Mesodermal cell (in vitro differentiated cells): Measurements from ENCODE around the gene DLG2.

Experiments
- H3K27ac ChIP-seq: 2 replicates; pipeline ENCODE4 v1.7.0; 2013; ENCODE audit warnings: mild to moderate bottlenecking, low read depth, low read length, moderate library complexity; ENCODE audit not compliant: severe bottlenecking
- H3K36me3 ChIP-seq: 2 replicates; pipeline ENCODE4 v1.7.1; 2013; ENCODE audit warnings: mild to moderate bottlenecking, low read length, moderate library complexity; ENCODE audit not compliant: control insufficient read depth, insufficient read depth
- H3K4me1 ChIP-seq: one replicate; pipeline ENCODE4 v1.7.1; 2013; ENCODE audit warnings: mild to moderate bottlenecking, low read length; ENCODE audit not compliant: insufficient read depth, control insufficient read depth, poor library complexity, severe bottlenecking
- H3K4me3 ChIP-seq: 2 replicates; pipeline ENCODE4 v1.7.0; 2013; ENCODE audit warnings: low read length, control low read depth, mild to moderate bottlenecking; ENCODE audit not compliant: insufficient read depth, poor library complexity, severe bottlenecking; ENCODE audit errors: extremely low read depth
- H3K9me3 ChIP-seq: 2 replicates; pipeline ENCODE4 v1.7.1; 2013; ENCODE audit warnings: mild to moderate bottlenecking, low read length, moderate library complexity; ENCODE audit not compliant: control insufficient read depth
- WGBS, 2 experiments: methylation state at CpG; one replicate each; pipeline ENCODE4 v1.1.5; 2013; ENCODE audit warnings: missing lambda C conversion rate in 2 of 2; ENCODE audit not compliant: insufficient coverage in 2 of 2; 5-methylcytosine and 5-hydroxymethylcytosine counted together

Gene DLG2

DNA sequence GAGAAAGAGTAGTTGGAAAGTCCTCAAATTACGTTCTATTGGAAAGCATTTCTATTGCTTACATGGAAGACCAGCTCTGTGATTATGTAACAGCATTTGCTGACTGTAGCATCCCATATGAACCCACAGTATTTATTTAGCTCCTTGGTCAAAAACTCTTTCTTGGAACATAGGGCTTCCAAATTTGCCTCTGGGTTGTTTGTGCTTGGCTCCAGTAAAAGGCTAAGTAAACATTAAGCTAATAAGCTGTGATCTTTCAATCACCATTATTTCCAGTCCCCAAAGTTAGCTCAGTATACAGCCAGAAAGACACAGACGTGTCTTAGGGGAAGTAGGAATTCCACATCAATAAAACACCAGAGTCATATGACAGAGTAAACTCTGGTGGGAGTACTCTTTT, 668.8 kb downstream of the DLG2 start:
- Histone ChIP-seq H3K9me3 (no peaks in the 10 kb centered on the region), H3K4me1 (no peaks in the 10 kb centered on the region), H3K4me3 (no peak overlapping the region), H3K27ac (no peak overlapping the region), H3K36me3 (no peaks in the 10 kb centered on the region)
- no CpG with 5 or more reads among the region's 2 CpGs for WGBS, 2 experiments

DNA sequence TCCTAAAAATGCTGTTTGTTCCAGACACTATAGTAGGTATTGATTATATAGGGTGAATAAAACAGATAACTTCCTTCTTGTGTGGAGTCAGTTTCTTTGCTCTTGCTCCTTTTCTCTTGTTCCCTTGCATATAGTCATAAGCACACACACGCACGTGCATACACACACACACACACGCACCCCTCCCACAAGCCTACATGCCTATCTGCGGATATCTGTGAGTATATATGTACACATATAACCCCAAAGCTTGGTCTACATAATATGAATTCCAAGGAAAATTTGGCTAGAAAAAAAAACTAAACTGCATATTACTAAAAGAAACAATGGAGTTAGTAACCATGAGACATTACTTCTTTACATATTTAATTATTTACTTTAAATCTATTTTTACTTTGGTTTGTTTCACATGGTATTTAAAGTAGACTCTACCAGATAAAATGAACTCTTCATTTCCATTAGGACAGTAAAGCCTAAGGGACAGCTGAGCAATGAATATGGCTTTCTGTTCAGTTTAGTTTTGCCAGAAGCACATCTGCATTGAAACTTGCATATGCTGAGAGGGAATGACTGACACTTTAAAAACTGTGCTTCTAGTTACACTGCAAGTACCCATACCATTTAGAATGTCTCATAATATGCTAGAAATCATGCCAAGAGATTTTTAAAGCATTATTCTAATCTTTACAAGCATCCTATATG, 676.4 kb downstream of the DLG2 start:
- no peaks in the 10 kb centered on the region for H3K9me3 ChIP-seq
- H3K4me1 ChIP-seq = no peaks in the 10 kb centered on the region
- H3K36me3 ChIP-seq = no peaks in the 10 kb centered on the region
- H3K4me3 ChIP-seq = no peak overlapping the region
- H3K27ac ChIP-seq = no peak overlapping the region
- WGBS, 2 experiments = no CpG with 5 or more reads among the region's 4 CpGs

DNA sequence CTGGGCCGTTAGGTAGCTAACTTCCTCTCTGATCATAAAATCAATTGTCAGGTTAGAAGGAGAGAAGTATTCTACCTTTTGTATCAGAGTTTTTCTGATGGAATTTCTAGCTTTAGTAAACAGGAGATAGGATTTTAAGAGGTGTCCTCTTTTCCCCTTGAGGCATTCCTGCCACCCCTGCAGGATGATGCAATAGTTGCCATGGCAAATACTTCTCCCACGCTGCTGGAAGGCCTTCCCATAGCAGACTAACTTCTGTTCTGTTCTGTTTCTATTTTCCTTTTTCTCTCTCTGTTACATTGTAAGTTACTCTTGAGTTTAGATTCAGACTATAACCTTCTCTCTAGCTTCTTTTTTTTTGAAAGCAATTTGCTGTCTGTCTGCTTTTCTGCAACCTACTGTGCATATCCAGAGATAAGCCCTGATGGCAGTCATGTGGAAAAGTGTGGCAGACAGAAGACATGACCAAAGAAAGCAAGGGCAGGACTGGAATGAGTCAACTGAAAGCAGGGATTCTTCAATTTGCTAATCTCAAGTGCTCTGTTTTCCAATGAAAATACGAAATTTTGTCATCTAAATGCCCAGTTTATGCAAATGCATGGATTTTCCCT, 679.1 kb downstream of the DLG2 start:
- Histone ChIP-seq H3K36me3 (no peaks in the 10 kb centered on the region), H3K4me1 (no peaks in the 10 kb centered on the region), H3K27ac (peak overlapping the region; percentile 85), H3K4me3 (no peak overlapping the region), H3K9me3 (no peaks in the 10 kb centered on the region)
- WGBS, 2 experiments = 82 to 83% methylated on average over 1 to 3 of the region's 3 CpGs

DNA sequence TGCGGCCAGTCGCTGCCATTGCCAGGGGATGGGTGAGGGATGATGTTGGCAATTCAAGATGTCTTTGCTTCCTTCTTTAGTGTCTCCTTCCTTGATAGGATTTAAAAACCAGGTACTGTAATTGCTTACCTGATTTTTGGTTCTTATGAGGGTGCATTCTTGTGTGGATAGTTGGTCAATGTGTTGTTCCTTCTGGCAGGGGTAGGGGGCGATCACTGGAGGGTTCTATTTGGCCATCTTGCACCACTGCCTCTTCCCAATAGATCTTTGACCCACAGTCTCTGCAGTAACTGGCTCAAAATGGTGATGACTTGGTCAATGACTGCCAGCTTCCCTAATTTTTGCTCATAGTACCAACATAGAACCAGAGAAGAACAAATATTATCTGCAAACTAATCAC, 680.1 kb downstream of the DLG2 start:
- Histone ChIP-seq H3K27ac (no peak overlapping the region), H3K36me3 (no peaks in the 10 kb centered on the region), H3K4me1 (no peaks in the 10 kb centered on the region), H3K9me3 (no peaks in the 10 kb centered on the region), H3K4me3 (no peak overlapping the region)
- WGBS, 2 experiments = 83 to 100% methylated on average over 1 to 2 of the region's 3 CpGs

DNA sequence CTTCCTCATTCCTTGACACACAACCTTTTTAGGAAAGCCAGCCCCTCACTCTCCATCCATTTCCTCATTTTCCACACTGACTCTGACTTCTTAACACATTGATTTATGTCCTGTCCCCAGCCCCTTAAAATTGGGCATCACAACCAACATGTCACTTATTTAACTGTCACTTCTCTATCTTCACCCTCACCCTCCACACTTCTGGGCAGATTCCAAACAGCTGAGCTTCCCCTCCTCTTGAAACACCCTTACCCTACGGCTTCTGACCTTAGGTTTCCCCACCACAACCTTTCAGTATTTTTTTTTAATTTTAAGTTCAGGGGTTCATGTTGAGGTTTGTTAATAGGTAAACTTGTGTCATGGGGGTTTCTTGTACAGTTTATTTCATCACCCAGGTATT, 696.3 kb downstream of the DLG2 start:
- Histone ChIP-seq H3K36me3 (no peaks in the 10 kb centered on the region), H3K4me3 (no peak overlapping the region), H3K27ac (no peak overlapping the region), H3K9me3 (no peaks in the 10 kb centered on the region), H3K4me1 (no peaks in the 10 kb centered on the region)
- WGBS, 2 experiments = no CpG with 5 or more reads among the region's 1 CpG

DNA sequence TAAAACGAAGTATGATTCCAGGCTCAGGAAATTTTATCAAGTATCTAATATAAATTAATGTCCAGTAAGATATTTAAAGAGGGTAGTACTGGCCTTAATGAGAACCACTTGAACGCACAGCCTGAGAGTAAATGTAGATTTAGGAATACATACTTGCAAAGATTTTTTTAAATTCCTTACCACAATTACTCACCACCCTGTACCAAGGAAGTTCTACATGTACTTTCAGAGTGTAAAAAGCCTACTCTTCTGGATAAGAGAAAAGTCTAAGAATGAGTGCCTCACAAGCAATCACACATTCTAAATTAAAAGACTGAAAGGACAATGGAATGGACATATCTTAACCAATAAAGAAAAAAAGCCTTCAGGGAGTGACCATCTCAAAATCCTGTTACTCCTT, 697.4 kb downstream of the DLG2 start:
- no peak overlapping the region for H3K27ac ChIP-seq
- no peaks in the 10 kb centered on the region for H3K36me3 ChIP-seq
- H3K4me3 ChIP-seq = no peak overlapping the region
- H3K9me3 ChIP-seq = no peaks in the 10 kb centered on the region
- no CpG with 5 or more reads among the region's 2 CpGs for WGBS, 2 experiments
- H3K4me1 ChIP-seq = no peaks in the 10 kb centered on the region

DNA sequence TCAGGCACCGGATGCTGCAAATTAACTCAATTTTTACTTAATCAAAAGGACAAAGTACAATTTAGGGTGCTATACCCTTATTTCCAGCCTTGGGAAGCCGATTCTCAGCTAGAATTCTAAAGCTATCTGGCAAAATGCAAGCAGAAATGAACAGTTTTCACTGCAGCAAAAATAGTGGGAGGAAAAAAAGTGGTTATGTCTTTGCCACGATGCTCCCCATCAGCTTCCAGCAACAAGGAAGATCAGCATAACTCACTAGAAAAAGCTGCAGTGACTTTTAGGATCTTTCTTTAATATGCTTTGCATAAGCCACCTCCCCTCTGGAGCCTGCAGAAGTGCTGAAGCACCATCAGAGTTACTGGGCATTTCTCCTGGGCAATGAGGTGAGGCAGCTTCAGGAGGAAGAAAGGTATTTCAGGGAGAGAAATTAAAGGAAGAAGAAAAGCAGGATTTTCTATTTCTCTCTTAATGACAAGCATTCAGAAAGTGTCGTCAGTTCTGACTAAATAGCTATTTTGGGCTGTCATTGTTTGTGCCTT, 702.9 kb downstream of the DLG2 start:
- Histone ChIP-seq H3K4me1 (peaks cover 4% of the 10 kb centered on the region), H3K4me3 (no peak overlapping the region), H3K9me3 (no peaks in the 10 kb centered on the region), H3K36me3 (no peaks in the 10 kb centered on the region), H3K27ac (no peak overlapping the region)
- 83 to 86% methylated on average over 2 to 3 of the region's 4 CpGs for WGBS, 2 experiments

DNA sequence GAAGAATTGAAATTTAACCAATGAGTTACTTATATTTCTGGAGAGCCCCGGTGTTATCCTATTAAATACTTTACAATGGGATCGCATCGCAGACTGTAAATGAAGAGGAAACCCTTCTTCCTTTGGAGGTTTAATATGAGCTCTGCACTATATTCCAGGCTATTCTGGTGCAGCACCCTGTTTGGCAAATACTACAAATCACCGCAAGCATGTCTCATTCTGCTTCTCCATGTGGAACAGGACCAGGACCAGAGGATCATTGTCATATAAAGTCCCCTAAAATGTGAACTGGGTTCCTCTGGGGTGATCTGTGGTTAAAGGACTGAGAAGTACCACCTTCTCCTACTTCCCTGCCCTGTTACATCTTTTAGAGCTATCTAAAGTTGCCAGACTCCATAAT, 703.7 kb downstream of the DLG2 start:
- Histone ChIP-seq H3K9me3 (no peaks in the 10 kb centered on the region), H3K4me1 (peaks cover 4% of the 10 kb centered on the region), H3K27ac (no peak overlapping the region), H3K36me3 (no peaks in the 10 kb centered on the region), H3K4me3 (no peak overlapping the region)
- 88 to 100% methylated on average over 1 to 3 of the region's 4 CpGs for WGBS, 2 experiments

DNA sequence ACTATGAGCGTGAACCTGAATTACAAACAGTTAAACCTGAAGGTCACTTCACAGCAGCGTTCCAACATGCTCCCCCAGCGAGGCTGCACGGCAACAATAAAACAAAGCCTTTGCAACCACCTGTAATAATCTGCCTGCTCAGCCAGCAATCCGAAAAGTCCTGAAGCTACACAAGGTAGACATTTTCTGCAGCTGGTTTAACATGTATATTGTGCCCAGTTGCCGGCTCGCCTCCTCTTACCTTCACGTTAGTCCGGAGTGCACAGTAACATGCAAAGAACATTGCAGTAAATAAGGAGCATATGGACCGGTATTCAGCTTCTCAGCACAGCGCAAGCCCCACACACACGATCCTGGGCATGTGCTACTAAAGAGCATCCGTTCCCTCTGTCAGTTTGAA, 704.3 kb downstream of the DLG2 start:
- WGBS, 2 experiments = 41 to 42% methylated on average over 13 of the region's 13 CpGs
- H3K4me3 ChIP-seq = no peak overlapping the region
- no peaks in the 10 kb centered on the region for H3K9me3 ChIP-seq
- peaks cover 4% of the 10 kb centered on the region for H3K4me1 ChIP-seq
- H3K36me3 ChIP-seq = no peaks in the 10 kb centered on the region
- H3K27ac ChIP-seq = no peak overlapping the region

DNA sequence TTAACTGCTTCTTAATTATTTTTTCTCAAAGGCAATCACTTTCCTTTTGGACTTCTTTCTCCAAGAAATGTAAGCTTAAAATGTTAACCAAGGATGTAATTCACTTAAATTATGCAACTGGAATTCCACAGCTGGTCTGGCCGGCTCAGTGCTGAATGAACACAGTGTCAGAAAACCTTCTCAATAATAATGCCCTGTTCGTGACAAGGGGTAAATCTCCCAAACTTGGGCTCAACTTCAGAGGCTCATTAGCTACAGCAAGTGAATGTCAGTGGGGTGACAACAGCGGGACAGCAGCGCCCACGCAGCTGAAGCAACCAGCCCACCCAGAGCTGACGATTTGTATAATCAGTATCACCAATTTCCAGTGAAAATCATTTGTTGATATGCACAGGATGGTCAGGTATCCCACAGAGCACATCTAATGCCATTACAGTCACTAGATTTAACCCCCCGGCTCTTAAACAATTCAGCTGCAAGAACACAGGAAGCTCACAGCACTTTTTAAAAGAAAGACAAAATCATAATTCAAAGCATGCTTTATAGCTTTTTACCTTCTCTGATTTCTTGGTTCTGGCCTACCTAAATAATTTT, 704.8 kb downstream of the DLG2 start:
- WGBS, 2 experiments = 11 to 19% methylated on average over 3 to 6 of the region's 7 CpGs
- H3K4me3 ChIP-seq = no peak overlapping the region
- no peak overlapping the region for H3K27ac ChIP-seq
- no peaks in the 10 kb centered on the region for H3K36me3 ChIP-seq
- H3K9me3 ChIP-seq = no peaks in the 10 kb centered on the region
- peaks cover 4% of the 10 kb centered on the region for H3K4me1 ChIP-seq

DNA sequence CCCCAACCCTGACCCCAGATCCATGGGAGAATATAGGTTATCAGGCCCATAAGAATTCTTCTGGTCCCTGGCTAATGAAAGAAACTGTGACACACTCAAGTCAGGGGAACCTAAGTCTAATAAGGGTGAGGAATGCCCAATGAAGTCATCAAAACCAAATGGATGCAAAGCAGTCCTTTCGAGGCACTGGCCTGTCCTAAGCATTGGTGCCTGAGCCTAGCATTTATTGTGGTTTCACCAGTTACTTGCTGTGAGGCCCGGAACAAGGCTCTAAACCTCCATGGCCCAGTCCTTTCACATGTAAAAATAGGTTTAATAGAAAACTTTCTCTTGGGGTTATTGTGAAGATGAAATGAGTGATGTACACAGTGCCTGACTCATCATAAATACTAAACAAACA, 712.6 kb downstream of the DLG2 start:
- WGBS, 2 experiments = 80 to 86% methylated on average over 1 of the region's 2 CpGs
- H3K9me3 ChIP-seq = no peaks in the 10 kb centered on the region
- H3K27ac ChIP-seq = no peak overlapping the region
- H3K36me3 ChIP-seq = no peaks in the 10 kb centered on the region
- no peak overlapping the region for H3K4me3 ChIP-seq
- no peaks in the 10 kb centered on the region for H3K4me1 ChIP-seq
